RWPE1 (cell line): ENCODE measurements around the gene JDP2.

ENCODE experiments used
- CTCF ChIA-PET: fragments of 350-600 bp; sonication (Branson Sonifier 250); formaldehyde crosslinking; extraction: SDS; loops from one replicate; lab custom pipeline; 2021; lab: Yijun Ruan, JAX
- POLR2A ChIA-PET: fragments of 400-600 bp; formaldehyde crosslinking; extraction: SDS; loops from one replicate; lab custom pipeline; 2020; ENCODE audit warnings: antibody characterized with exemption; ENCODE audit not compliant: low non-redundant PET; lab: Yijun Ruan, JAX
- DNase-seq: peaks from one replicate; pipeline ENCODE4 v3.0.0; 2012; ENCODE audit warnings: low spot score
- H3K27ac ChIP-seq: fragments of 450-650 bp; 2 replicates; pipeline ENCODE4 v1.5.1; 2017
- CTCF ChIP-seq: fragments of 450-650 bp; conservative IDR thresholded peaks from 2 replicates; pipeline ENCODE4 v1.5.1; 2017; ENCODE audit warnings: low read depth, mild to moderate bottlenecking

JDP2 gene

DNA sequence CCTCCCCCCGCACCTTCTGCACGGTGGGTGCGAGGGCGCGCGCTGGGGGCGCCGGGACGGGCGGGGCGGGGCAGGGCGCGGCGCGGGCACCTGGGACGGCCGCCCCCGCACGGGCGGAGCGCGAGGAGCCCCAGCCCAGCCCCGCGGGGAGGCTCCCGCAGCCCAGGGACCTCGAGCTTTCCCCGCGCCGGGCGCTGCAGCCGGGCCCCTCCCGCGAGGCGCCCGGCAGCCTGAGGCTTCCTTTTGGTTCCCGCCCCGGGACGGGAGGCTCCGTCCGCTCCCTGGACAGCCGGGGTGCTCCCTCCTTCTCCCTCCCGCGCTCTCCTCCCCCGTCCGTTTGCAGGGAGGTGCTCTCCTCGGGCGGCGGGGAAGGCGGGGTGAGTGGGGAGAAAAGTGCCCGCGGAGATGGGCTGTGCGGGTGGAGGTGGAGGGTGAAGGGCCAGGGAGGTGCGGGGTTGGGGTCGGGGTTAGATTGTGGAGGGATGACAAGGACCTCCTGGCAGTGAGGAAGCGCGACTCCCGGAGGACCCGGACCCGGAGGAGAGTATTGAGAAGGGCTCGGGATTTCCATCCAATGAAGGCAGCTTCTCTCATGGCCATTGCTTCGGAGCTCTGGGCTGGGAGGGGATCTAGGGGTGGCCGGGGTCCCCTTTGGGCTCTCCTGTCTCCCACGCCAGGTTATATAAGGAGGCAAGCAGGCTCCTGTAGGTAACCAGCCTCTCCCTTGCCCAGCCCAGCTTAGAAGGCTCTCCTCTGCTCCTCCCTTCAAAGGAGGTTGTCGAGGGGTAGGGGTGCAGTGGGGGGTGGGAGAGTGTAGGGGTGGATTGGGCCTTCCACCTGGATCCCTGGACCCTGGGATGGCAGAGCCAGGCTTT is 645 bp downstream of the JDP2 start:
- POLR2A ChIA-PET: interaction anchor here (1.0 kb wide), 1 partner anchor 25 kb away, joined by 4 read pairs; no protein-coding TSS in a partner anchor
- CTCF ChIA-PET: interaction anchor here (1.2 to 1.4 kb wide), 2 partner anchors 60 to 119 kb away, joined by 7 to 10 read pairs; no protein-coding TSS in a partner anchor
- peak; percentile 57 for DNase-seq
- TF ChIP-seq CTCF: no peak
- peak overlapping the region; percentile 74 for H3K27ac ChIP-seq

DNA sequence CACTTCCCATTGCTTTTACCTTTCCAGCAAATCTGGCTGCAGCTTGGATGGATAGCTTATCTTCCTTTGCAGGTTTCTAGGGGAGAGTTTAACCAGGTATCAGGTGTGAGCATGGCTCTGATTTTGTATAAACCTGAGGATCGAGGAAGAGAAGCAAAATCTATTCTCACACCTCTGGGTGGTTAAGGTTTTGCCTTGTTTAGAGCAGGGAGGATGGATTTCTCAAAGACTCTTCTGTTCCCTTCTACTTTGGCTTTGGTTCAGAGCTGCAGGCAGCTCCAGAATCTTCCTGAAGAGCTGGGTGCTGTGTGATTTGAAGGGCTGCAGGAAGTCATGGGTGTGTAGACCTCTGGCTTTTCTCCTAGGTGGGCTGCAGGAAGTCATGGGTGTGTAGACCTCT is 1.7 kb downstream of the JDP2 start:
- H3K27ac ChIP-seq: peak overlapping the region; percentile 23; the same call in 1 of the 2 replicates
- no peak for TF ChIP-seq CTCF
- no peak for DNase-seq
- CTCF ChIA-PET: interaction anchor here (0.6 to 1.1 kb wide), 3 partner anchors 97 to 130 kb away, joined by 3 to 5 read pairs (median 4); no protein-coding TSS in a partner anchor
- POLR2A ChIA-PET: no interaction called here

DNA sequence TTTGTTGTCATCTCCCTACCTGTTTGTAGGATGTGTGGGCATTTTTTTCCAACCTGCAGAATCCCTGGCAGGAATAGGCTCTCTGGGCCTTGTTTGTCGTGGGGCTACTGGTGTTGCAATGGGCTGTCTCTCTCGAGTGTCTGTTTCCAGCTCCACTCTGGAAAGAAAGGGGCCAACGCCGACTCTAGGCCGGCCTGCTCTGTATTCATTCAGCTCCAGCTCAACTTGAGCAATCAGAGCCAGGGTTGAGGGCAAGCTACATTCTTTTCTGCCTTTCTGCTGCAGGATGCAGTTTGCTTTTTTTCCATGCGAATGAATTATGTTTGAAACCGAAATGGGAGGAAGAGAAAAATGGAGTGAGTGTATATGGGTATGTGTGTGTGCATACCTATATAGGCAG is 2.3 kb downstream of the JDP2 start:
- POLR2A ChIA-PET: interaction anchor here (1.0 kb wide), 1 partner anchor 14 kb away, joined by 3 read pairs; no protein-coding TSS in a partner anchor

GRCh38 chr14:75430526-75430925 is 2.7 kb downstream of the JDP2 start:
- POLR2A ChIA-PET: interaction anchor here (1.0 kb wide), 1 partner anchor 15 kb away, joined by 3 read pairs; no protein-coding TSS in a partner anchor
- CTCF ChIA-PET: no interaction called here
- peak overlapping the region; percentile 23; the same call in 1 of the 2 replicates for H3K27ac ChIP-seq
- no peak for TF ChIP-seq CTCF
- no peak for DNase-seq

More for the DNA sequence above, 2.3 kb downstream of the JDP2 start:
- no peak for DNase-seq
- TF ChIP-seq CTCF: no peak
- CTCF ChIA-PET: interaction anchor here (1.1 kb wide), 1 partner anchor 97 kb away, joined by 3 read pairs; no protein-coding TSS in a partner anchor
- H3K27ac ChIP-seq: peak overlapping the region; percentile 23

DNA sequence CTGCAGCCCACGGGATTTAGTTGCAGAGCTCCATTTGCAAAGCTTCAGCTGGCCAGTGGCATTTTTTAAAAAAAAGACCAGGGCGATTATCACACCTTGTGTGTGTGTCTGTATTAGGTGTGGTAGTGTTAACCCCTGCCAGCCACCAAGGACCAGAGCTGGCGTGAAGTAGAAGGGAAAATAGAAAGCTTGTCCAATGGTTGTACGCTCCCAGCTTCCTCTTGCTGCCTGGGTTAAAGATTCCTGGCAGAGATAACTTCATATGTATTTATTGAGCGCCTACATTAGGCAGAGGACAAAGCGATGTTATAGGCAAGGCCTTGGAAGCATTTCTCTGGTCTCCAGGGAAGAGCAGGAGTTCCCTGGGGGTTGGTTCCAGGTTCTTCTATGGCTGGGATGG is 3.2 kb downstream of the JDP2 start:
- ChIA-PET CTCF (no interaction called here), POLR2A (interaction anchor here (1.0 kb wide), 1 partner anchor 15 kb away, joined by 3 read pairs; no protein-coding TSS in a partner anchor)
- DNase-seq: no peak
- H3K27ac ChIP-seq: peak overlapping the region; percentile 23
- TF ChIP-seq CTCF: no peak

DNA sequence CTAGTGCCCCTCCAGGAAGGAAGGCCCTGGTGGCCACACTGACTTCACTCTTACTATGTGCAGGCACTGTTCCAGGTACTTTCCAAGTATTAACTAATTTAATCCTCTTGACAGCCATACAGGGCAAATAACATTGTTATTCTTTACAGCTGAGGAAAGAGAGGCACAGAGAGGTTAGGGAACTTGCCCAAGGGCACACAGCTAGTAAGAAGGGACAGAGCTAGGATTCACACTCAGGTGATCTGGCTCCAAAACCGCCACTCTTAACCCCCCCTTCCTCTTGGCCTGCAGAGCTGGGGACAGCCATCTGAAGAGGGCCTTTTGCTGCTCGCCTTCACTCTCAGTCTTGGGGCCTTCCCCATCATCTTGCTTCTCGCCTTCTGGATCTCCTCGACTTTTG is 4.0 kb downstream of the JDP2 start:
- TF ChIP-seq CTCF: no peak
- no peak overlapping the region; the same call in 1 of the 2 replicates for H3K27ac ChIP-seq
- ChIA-PET POLR2A (no interaction called here), CTCF (no interaction called here)
- no peak for DNase-seq
